Stimulated activated CD8-positive, alpha-beta memory T cell treated with anti-CD3 and anti-CD28 coated beads, Interleukin-15, amount 100 ng/mL, for 1 hour (primary cell): Measurements from ENCODE around the gene TRIM17.

Experiments used
- DNase-seq: peaks from one replicate; pipeline ENCODE4 v3.0.0-alpha.2; 2020; ENCODE audit warnings: low read depth

TRIM17 gene

DNA sequence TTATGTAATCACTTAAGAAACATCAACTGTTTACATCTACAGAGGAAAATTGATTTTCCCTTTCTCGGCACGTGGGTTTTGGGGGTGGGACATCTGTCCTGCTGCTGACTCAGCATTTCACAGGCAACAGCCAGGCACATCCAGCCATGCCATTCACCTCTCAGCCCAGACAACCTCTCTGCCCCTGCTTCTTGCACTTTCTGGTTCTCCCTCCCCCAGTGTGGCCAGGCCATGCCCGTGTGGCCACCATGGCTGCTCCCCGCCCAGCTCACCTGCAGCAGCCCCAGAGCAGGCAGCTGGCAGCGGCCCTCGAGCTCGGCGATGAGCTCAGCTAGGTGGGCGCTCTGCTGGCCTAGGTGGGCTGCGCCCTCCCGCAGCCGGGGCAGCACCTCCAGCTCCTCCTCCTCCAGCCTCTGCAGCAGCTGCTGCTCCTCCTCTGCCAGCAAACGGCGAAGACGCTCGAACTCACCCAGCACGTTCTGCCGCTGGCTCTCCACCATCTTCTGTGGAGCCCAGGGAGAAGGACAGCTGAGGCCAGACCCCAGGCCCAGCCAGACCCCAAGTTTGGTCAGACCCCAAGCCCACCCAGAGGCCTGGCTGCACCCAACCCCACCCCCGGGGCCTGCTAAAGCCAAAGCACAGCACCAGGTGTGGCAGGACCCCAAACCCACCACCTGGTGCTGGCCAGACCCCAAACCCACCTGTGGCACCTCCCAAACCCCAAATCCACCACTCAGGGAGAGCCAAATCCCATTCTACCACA, 15.8 kb downstream of the TRIM17 start:
- no peak for DNase-seq

DNA sequence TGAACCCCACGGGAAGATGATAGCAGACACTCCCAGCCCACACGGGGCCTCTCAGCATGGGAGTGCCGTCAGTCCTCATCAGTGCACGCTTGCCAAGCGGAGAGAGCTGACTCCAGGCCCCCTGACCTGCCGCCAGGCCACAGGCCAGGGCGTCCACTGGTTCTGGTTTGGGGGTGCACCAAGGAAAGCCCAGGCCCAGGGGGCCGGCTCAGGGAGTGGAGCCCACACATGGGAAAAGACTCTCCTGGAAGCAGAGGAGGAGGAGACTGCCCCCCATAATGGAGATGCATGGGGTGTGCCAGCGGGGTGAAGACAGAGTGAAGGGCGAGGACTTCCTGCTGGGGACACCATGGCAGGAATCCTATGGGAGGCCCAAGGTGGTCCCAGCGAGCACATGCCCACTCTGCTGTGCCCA, 16.4 kb downstream of the TRIM17 start:
- no peak for DNase-seq

GRCh38 chr1:228399531-228400236, 17.0 kb downstream of the TRIM17 start:
- no peak for DNase-seq

GRCh38 chr1:228398741-228399461, 17.8 kb downstream of the TRIM17 start:
- DNase-seq: no peak

DNA sequence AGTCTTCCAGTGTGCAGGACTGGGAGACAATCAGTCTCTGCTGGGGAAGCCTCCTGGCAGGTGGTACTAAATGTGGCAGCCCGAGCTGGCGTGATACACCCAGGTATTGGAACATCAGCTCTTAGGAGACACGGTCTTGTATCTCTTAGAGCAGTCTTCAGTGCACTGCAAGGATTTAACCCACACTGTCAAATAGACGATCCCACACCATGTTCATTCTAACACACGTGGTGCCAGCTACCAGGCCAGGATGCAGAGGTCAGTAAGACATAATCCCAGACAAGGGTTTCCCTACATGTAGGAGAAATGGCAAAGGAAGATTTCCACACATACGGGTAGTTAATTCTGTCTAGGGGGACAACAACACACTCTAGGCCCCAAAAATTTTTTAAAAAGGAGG, 18.7 kb downstream of the TRIM17 start:
- DNase-seq: no peak

- no peak for DNase-seq
Observed at GRCh38 chr1:228396770-228397662, 19.6 kb downstream of the TRIM17 start.

- DNase-seq: no peak
Observed at GRCh38 chr1:228394571-228395394, 21.9 kb downstream of the TRIM17 start.

- DNase-seq: no peak
Observed at GRCh38 chr1:228393811-228394570, 22.7 kb downstream of the TRIM17 start.

- DNase-seq: no peak
Observed at GRCh38 chr1:228393268-228393701, 23.4 kb downstream of the TRIM17 start.

- no peak for DNase-seq
Observed at GRCh38 chr1:228392111-228392936, 24.3 kb downstream of the TRIM17 start.

DNA sequence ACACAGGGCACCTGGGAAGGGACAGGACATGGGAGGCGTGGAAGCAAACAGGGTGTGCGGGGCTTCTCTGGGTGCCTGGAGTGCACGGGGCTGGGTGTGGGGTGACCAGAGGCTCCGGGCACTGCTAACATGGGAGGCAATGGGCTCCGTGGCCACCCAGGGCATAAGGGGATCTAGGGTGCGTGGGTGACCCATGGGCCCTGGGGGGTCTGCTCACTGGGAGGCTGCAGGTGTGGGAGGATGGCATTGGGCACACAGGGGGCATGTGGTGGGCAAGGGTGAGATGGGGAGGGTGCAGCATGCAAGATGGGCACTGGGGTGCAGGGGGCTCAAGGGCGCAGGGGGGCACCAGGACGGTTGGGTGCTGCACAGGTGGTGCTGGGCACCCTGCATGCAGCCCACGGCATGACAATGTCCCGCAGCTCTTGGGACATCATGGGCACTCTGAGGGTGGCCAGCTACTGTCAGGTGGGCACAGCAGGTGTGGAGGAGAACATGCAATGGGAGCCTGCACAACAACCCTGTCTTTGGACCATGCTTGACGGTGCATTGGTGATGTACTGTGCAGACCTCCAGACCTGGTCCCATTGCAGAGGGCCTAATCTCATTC, 25.1 kb downstream of the TRIM17 start:
- no peak for DNase-seq

DNA sequence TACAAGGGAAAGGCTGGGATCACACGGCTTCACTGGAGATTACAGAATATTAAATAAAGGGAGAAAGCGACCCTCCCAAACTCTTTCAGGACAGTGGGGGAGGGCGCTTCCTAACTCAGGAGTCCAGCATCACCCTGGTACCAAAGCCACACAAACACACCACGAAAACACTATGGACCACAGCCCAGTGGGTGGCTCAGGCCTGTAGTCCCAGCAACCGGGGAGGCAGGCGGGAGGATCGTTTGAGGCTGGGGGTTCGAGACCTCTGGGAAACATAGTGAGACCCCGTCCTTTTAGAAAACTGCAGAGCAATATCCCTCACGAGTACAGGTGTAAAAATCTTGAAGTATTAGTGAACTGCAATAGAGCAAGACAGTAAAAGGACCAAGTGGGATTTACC, 26.0 kb downstream of the TRIM17 start:
- DNase-seq: no peak

DNA sequence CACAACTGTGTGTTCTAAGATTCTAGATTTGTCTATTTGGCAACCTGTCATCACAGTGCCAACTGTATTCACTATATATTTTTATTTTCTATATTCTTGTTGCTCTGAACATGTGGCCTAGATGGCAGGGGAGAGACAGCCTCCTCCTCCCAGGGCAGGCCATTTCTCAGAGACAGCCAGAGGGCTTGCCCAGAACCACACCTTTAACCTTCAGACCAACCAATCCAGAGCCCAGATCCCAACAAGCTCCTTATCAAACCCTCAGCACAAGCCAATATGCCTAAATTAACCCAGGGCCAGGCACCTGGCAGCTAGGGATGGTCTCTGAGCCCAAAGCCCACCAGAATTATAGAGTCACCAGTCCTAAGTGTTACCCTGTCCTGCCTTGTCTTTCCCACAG, 29.3 kb downstream of the TRIM17 start:
- no peak for DNase-seq

DNA sequence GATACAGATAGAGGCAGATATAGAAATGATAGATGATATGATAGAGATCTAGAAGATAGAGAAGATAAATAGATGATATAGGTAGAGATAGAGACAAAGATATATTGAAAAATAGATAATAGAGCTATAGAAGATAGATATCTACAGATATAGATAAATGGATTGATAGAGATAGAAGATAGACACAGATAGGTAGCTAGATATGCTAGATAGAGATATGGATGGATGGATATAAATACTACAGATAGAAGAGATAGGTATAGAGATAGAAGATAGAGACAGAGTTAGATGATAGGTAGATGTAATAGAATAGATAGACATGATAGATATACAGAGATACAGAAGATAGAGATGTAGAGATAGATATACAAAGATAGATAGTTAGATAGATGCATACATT, 31.4 kb downstream of the TRIM17 start:
- DNase-seq: no peak

- no peak for DNase-seq
Observed at GRCh38 chr1:228383773-228384172, 32.9 kb downstream of the TRIM17 start.

DNA sequence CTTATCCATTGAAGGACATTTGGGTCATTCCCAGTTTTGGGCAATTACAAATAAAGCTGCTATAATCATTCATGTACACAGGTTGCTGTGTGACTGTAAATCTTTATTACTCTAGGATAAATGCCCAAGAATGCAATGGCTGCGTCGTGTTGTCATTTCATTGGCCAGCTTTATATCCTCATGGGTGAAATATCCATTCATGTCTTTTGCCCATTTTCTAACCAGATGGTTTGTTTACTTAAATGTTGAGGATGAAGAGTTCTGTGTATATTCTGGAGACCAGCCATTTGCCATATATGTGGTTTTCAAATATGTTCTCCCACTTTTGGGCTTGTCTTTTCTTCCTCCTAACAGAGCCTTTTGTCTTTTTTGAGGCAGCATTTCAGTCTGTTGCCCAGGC, 35.3 kb downstream of the TRIM17 start:
- DNase-seq: no peak

GRCh38 chr1:228379666-228380065, 37.0 kb downstream of the TRIM17 start:
- DNase-seq: no peak

- no peak for DNase-seq
Observed at GRCh38 chr1:228378873-228379460, 37.7 kb downstream of the TRIM17 start.
